SK-N-SH (cell line): ENCODE measurements around the gene DMD. TPM values are rescaled to one million over a fixed set of nuclear protein-coding genes. Genes with fewer than 3 reads are reported as not detected.
A peak's percentile ranks its signal among the peaks of the same experiment; 100 is the strongest.

Experiments used
- CTCF ChIA-PET: fragments of 300-600, 350-600 bp; formaldehyde crosslinking; extraction: SDS; loops from one replicate; lab custom pipeline; 2021; lab: Yijun Ruan, JAX
- POLR2A ChIA-PET: fragments of 350-600 bp; sonication (Branson Sonifier 250); formaldehyde crosslinking; extraction: SDS; loops from one replicate; lab custom pipeline; 2020; ENCODE audit warnings: antibody characterized with exemption, inconsistent platforms; lab: Yijun Ruan, JAX
- DNase-seq: peaks from one replicate; pipeline ENCODE4 v3.0.0; 2012
- H2AFZ ChIP-seq: fragments of 200-600 bp; sonication (generic); 2 replicates; pipeline ENCODE4 v1.8.1; 2016; ENCODE audit warnings: antibody characterized with exemption, mild to moderate bottlenecking, low read depth
- H3F3A ChIP-seq: fragments of 200-600 bp; sonication (generic); replicated peaks from 2 replicates; pipeline ENCODE3; 2016; ENCODE audit warnings: antibody characterized with exemption, mild to moderate bottlenecking; ENCODE audit not compliant: insufficient read depth
- H3K27ac ChIP-seq, 2 experiments: fragments of 200-500 bp in 1 of 2; fragments of 200-600 bp in 1 of 2; sonication (Bioruptor generic) in 1 of 2; sonication (generic), shearing (Covaris generic) in 1 of 2; 2 replicates each; pipeline versions ENCODE4 v1.5.1 to v1.6.1; 2014 to 2016; ENCODE audit warnings: low read depth in 2 of 2, inconsistent platforms in 1 of 2, low read length in 1 of 2, mild to moderate bottlenecking in 1 of 2, mixed read lengths in 1 of 2
- H3K27me3 ChIP-seq: fragments of 200-600 bp; sonication (generic), shearing (Covaris generic); 2 replicates; pipeline ENCODE4 v1.6.1; 2016; ENCODE audit warnings: mixed run types; ENCODE audit not compliant: insufficient read depth
- H3K36me3 ChIP-seq, 2 experiments: fragments of 200-500 bp in 1 of 2; fragments of 200-600 bp in 1 of 2; sonication (Bioruptor generic) in 1 of 2; sonication (generic) in 1 of 2; replicated peaks in 1 of 2; 2 replicates each; pipeline versions ENCODE3 to v1.5.1; 2014 to 2016; ENCODE audit warnings: low read length in 1 of 2, mild to moderate bottlenecking in 1 of 2; ENCODE audit not compliant: insufficient read depth in 2 of 2, control insufficient read depth in 1 of 2
- H3K4me1 ChIP-seq, 2 experiments: fragments of 200-500 bp in 1 of 2; fragments of 200-600 bp in 1 of 2; sonication (Bioruptor generic) in 1 of 2; sonication (generic), shearing (Covaris generic) in 1 of 2; 2 replicates each; pipeline versions ENCODE4 v1.5.1 to v1.6.1; 2014 to 2016; ENCODE audit warnings: low read depth in 1 of 2, low read length in 1 of 2, mixed run types in 1 of 2; ENCODE audit not compliant: insufficient read depth in 2 of 2, control insufficient read depth in 1 of 2
- H3K4me2 ChIP-seq: fragments of 200-600 bp; sonication (generic), shearing (Covaris generic); 2 replicates; pipeline ENCODE4 v1.6.1; 2017; ENCODE audit warnings: mixed run types
- H3K4me3 ChIP-seq, 2 experiments: fragments of 200-500 bp in 1 of 2; fragments of 200-600 bp in 1 of 2; sonication (Bioruptor generic) in 1 of 2; sonication (generic), shearing (Covaris generic) in 1 of 2; 2 replicates each; pipeline versions ENCODE4 v1.5.1 to v1.8.1; 2014 to 2016; ENCODE audit warnings: low read depth in 2 of 2, inconsistent platforms in 1 of 2, low read length in 1 of 2, mild to moderate bottlenecking in 1 of 2, mixed read lengths in 1 of 2, moderate library complexity in 1 of 2
- H3K79me2 ChIP-seq: fragments of 200-600 bp; sonication (generic); 2 replicates; pipeline ENCODE4 v1.8.1; 2017; ENCODE audit warnings: mild to moderate bottlenecking; ENCODE audit not compliant: insufficient read depth
- H3K9ac ChIP-seq: fragments of 200-600 bp; sonication (generic); 2 replicates; pipeline ENCODE4 v1.6.1; 2017; ENCODE audit warnings: mixed run types
- H3K9me2 ChIP-seq: fragments of 200-600 bp; sonication (generic); 2 replicates; pipeline ENCODE4 v1.6.1; 2017; ENCODE audit warnings: mixed run types
- H3K9me3 ChIP-seq: fragments of 200-600 bp; sonication (generic); 2 replicates; pipeline ENCODE4 v1.6.1; 2017; ENCODE audit warnings: mixed run types, mild to moderate bottlenecking, moderate library complexity
- H4K20me1 ChIP-seq: fragments of 200-600 bp; sonication (generic); 2 replicates; pipeline ENCODE4 v1.6.1; 2017; ENCODE audit warnings: mild to moderate bottlenecking, mixed run types; ENCODE audit not compliant: insufficient read depth
- CTCF ChIP-seq: fragments of 200-600 bp; sonication (generic); IDR thresholded peaks from 2 replicates; pipeline ENCODE4 v1.6.1; 2017; ENCODE audit warnings: antibody characterized with exemption, mild to moderate bottlenecking, moderate library complexity
- EP300 ChIP-seq, 2 experiments: IDR thresholded peaks; 2 replicates each; pipeline versions ENCODE4 v1.4.0 to v1.6.1; 2012; ENCODE audit warnings: borderline replicate concordance in 1 of 2, low read depth in 1 of 2, low read length in 1 of 2
- FOXM1 ChIP-seq: IDR thresholded peaks from 2 replicates; pipeline ENCODE4 v1.4.0; 2012; ENCODE audit warnings: low read depth, mild to moderate bottlenecking
- GABPA ChIP-seq: IDR thresholded peaks from 2 replicates; pipeline ENCODE4 v1.4.0; 2012; ENCODE audit warnings: low read depth, mild to moderate bottlenecking
- IRF3 ChIP-seq: fragments of 150-350 bp; IDR thresholded peaks from 2 replicates; pipeline ENCODE4 v1.6.1; 2016; ENCODE audit warnings: mild to moderate bottlenecking, low read depth, low read length
- JUND ChIP-seq: IDR thresholded peaks from 2 replicates; pipeline ENCODE4 v1.4.0; 2012
- MAX ChIP-seq: IDR thresholded peaks from 2 replicates; pipeline ENCODE4 v1.4.0; 2012; ENCODE audit warnings: low read depth
- NFIC ChIP-seq: IDR thresholded peaks from 2 replicates; pipeline ENCODE4 v1.4.0; 2012; ENCODE audit warnings: borderline replicate concordance
- NRF1 ChIP-seq: IDR thresholded peaks from 2 replicates; pipeline ENCODE4 v1.6.1; 2012; ENCODE audit warnings: low read depth, mild to moderate bottlenecking, low read length
- POLR2AphosphoS5 ChIP-seq: IDR thresholded peaks from 2 replicates; pipeline ENCODE4 v1.6.1; 2012; ENCODE audit warnings: low read depth, low read length
- RAD21 ChIP-seq: IDR thresholded peaks from 2 replicates; pipeline ENCODE4 v1.6.1; 2012; ENCODE audit warnings: mild to moderate bottlenecking, low read length
- SIN3A ChIP-seq: IDR thresholded peaks from 2 replicates; pipeline ENCODE4 v1.6.1; 2012; ENCODE audit warnings: low read depth, mild to moderate bottlenecking, low read length, moderate library complexity, borderline replicate concordance
- SMC3 ChIP-seq: IDR thresholded peaks from 2 replicates; pipeline ENCODE4 v1.6.1; 2012; ENCODE audit warnings: low read depth, low read length, improper control_type of control experiment
- TAF1 ChIP-seq: IDR thresholded peaks from 2 replicates; pipeline ENCODE4 v1.6.1; 2012; ENCODE audit warnings: low read depth, mild to moderate bottlenecking, low read length, moderate library complexity, borderline replicate concordance
- TEAD4 ChIP-seq: IDR thresholded peaks from 2 replicates; pipeline ENCODE4 v1.4.0; 2012; ENCODE audit warnings: mild to moderate bottlenecking, borderline replicate concordance; ENCODE audit not compliant: insufficient read depth
- USF2 ChIP-seq: fragments of 150-350 bp; IDR thresholded peaks from 2 replicates; pipeline ENCODE4 v1.6.1; 2017; ENCODE audit warnings: antibody characterized with exemption, low read length, low read depth, borderline replicate concordance
- WGBS: methylation state at CpG from one replicate; pipeline ENCODE4 v1.1.6; 2017; ENCODE audit warnings: low lambda C conversion rate; 5-methylcytosine and 5-hydroxymethylcytosine counted together
- polyA plus RNA-seq, 3 experiments: library from polyadenylated mRNA; depleted of rRNA; stranded (reverse); fragments of >200 nt; gene quantifications; 2 replicates each; pipeline ENCODE4 v1.2.3, GENCODE V29; 2012
- TF ChIP-seq, protein P1 (sequence below): IDR thresholded peaks from 2 replicates; pipeline ENCODE4 v1.4.0; 2012; ENCODE audit warnings: low read depth, borderline replicate concordance
- TF ChIP-seq, protein P2 (sequence below): IDR thresholded peaks from 2 replicates; pipeline ENCODE4 v1.4.0; 2012; ENCODE audit warnings: low read depth, borderline replicate concordance

The DMD gene
- polyA plus RNA-seq, 1 of the 3 experiments (the other 2 are of a cell fraction), result 3.9 TPM

DNA sequence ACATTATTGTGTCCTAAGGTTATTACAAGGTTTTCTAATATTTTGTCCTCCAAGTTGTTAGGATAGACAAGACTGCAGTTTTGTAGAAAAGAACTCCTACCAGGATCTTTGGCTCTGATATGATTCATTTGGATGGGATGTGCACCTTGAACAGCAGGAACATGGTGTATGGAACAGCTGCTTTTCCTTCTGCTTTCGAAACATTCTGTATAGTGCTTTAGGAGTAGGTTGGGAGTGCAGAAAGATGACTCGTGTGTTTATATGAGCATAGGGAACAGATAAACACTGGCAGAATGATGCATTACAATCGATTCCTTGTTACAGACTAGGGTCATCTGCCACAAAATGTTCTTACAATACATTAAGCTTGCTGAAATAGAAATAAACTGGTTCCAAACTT lies 790.1 kb downstream of the DMD start:
- POLR2A ChIA-PET, result no interaction called here
- H4K20me1 ChIP-seq, result no peaks in the 10 kb centered on the region
- H2AFZ ChIP-seq, result no peak overlapping the region
- WGBS, result 5% methylated on average over 3 of the region's 3 CpGs
- H3K4me1 ChIP-seq, result no peaks in the 10 kb centered on the region
- H3K36me3 ChIP-seq, result no peaks in the 10 kb centered on the region
- TF ChIP-seq, protein P1, sequence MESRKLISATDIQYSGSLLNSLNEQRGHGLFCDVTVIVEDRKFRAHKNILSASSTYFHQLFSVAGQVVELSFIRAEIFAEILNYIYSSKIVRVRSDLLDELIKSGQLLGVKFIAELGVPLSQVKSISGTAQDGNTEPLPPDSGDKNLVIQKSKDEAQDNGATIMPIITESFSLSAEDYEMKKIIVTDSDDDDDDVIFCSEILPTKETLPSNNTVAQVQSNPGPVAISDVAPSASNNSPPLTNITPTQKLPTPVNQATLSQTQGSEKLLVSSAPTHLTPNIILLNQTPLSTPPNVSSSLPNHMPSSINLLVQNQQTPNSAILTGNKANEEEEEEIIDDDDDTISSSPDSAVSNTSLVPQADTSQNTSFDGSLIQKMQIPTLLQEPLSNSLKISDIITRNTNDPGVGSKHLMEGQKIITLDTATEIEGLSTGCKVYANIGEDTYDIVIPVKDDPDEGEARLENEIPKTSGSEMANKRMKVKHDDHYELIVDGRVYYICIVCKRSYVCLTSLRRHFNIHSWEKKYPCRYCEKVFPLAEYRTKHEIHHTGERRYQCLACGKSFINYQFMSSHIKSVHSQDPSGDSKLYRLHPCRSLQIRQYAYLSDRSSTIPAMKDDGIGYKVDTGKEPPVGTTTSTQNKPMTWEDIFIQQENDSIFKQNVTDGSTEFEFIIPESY, result no peak
- no peak for TF ChIP-seq GABPA
- TF ChIP-seq TEAD4, result no peak
- no peak for TF ChIP-seq NRF1
- TF ChIP-seq NFIC, result no peak
- TF ChIP-seq, all 33 proteins: peak for 0
- Histone ChIP-seq H3K27ac (no peak overlapping the region), H3K4me2 (no peak overlapping the region), H3K27me3 (no peaks in the 10 kb centered on the region; the same call in 1 of the 2 replicates), H3K9ac (no peak overlapping the region), H3K4me3 (no peak overlapping the region), H3K9me3 (no peaks in the 10 kb centered on the region), H3K79me2 (no peaks in the 10 kb centered on the region), H3F3A (no peaks in the 10 kb centered on the region), H3K9me2 (no peaks in the 10 kb centered on the region)
- CTCF ChIA-PET, result interaction anchor here (0.8 to 1.2 kb wide), 2 partner anchors 56 to 62 kb away, joined by 3 read pairs; no protein-coding TSS in a partner anchor
- DNase-seq, result no peak

DNA sequence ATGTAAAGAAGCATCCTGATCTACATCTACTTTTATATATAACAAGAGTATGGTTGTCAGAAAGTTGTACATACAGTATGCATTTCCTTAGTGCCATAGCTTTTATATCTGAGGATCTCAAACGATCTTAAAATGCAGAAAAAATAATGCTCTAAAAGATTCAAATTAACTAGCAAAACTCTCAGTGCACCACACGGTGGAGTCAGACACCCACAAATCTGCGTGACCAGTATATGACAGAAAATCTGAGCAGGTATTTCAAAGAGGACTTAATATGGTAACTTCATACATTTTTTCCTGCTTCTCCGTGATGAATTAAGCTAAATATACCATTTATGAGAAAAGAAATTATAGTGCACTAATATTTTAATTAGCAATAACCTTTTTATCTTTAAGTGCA lies 803.0 kb downstream of the DMD start:
- no peak for TF ChIP-seq GABPA
- no peak for TF ChIP-seq NFIC
- no peak for TF ChIP-seq SIN3A
- peak; percentile 25; the same call in 1 of the 2 replicates for TF ChIP-seq SMC3
- no peak for TF ChIP-seq EP300 (IDR thresholded peaks at IDR 0.05; ENCODE audit: borderline replicate concordance in 1 of 2, low read depth in 1 of 2, low read length in 1 of 2)
- no peak for TF ChIP-seq POLR2AphosphoS5
- TF ChIP-seq NRF1, result no peak
- TF ChIP-seq CTCF, result peak; percentile 45
- no peak for TF ChIP-seq USF2
- no peak for TF ChIP-seq MAX
- no peak for TF ChIP-seq JUND
- TF ChIP-seq, protein P2, sequence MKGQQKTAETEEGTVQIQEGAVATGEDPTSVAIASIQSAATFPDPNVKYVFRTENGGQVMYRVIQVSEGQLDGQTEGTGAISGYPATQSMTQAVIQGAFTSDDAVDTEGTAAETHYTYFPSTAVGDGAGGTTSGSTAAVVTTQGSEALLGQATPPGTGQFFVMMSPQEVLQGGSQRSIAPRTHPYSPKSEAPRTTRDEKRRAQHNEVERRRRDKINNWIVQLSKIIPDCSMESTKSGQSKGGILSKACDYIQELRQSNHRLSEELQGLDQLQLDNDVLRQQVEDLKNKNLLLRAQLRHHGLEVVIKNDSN, result no peak
- peak; percentile 80 for TF ChIP-seq RAD21
- no peak for TF ChIP-seq FOXM1
- no peak for TF ChIP-seq TAF1
- TF ChIP-seq IRF3, result no peak
- H3K36me3 ChIP-seq, result no peaks in the 10 kb centered on the region
- POLR2A ChIA-PET, result no interaction called here
- no peak overlapping the region for H3K4me2 ChIP-seq
- H3K27me3 ChIP-seq, result no peaks in the 10 kb centered on the region; the same call in 1 of the 2 replicates
- no peaks in the 10 kb centered on the region for H3K9me3 ChIP-seq
- no peaks in the 10 kb centered on the region for H3K4me1 ChIP-seq
- CTCF ChIA-PET, result interaction anchor here (0.6 to 1.9 kb wide), 20 partner anchors 9 to 1925 kb away, joined by 3 to 6 read pairs (median 4); no protein-coding TSS in a partner anchor
- H3K79me2 ChIP-seq, result no peaks in the 10 kb centered on the region
- H3K4me3 ChIP-seq, result no peak overlapping the region
- no peak overlapping the region for H2AFZ ChIP-seq
- H3F3A ChIP-seq, result no peaks in the 10 kb centered on the region
- H3K27ac ChIP-seq, result no peak overlapping the region; a peak in 1 of 4 replicates
- DNase-seq, result peak; percentile 0
- H3K9me2 ChIP-seq, result no peaks in the 10 kb centered on the region
- 5% methylated on average over 4 of the region's 4 CpGs for WGBS
- no peaks in the 10 kb centered on the region for H4K20me1 ChIP-seq
- H3K9ac ChIP-seq, result no peak overlapping the region
